Mesodermal cell (in vitro differentiated cells): ENCODE data around the gene C3.

Source experiments
- H3K27ac ChIP-seq: 2 replicates; pipeline ENCODE4 v1.7.0; 2013; ENCODE audit warnings: mild to moderate bottlenecking, low read depth, low read length, moderate library complexity; ENCODE audit not compliant: severe bottlenecking
- H3K36me3 ChIP-seq: 2 replicates; pipeline ENCODE4 v1.7.1; 2013; ENCODE audit warnings: mild to moderate bottlenecking, low read length, moderate library complexity; ENCODE audit not compliant: control insufficient read depth, insufficient read depth
- H3K4me1 ChIP-seq: one replicate; pipeline ENCODE4 v1.7.1; 2013; ENCODE audit warnings: mild to moderate bottlenecking, low read length; ENCODE audit not compliant: insufficient read depth, control insufficient read depth, poor library complexity, severe bottlenecking
- H3K4me3 ChIP-seq: 2 replicates; pipeline ENCODE4 v1.7.0; 2013; ENCODE audit warnings: low read length, control low read depth, mild to moderate bottlenecking; ENCODE audit not compliant: insufficient read depth, poor library complexity, severe bottlenecking; ENCODE audit errors: extremely low read depth
- H3K9me3 ChIP-seq: 2 replicates; pipeline ENCODE4 v1.7.1; 2013; ENCODE audit warnings: mild to moderate bottlenecking, low read length, moderate library complexity; ENCODE audit not compliant: control insufficient read depth
- WGBS, 2 experiments: methylation state at CpG; one replicate each; pipeline ENCODE4 v1.1.5; 2013; ENCODE audit warnings: missing lambda C conversion rate in 2 of 2; ENCODE audit not compliant: insufficient coverage in 2 of 2; 5-methylcytosine and 5-hydroxymethylcytosine counted together

Gene C3

GRCh38 chr19:6744381-6745301 is 24.2 kb upstream of the C3 start:
- peaks cover 28% of the 10 kb centered on the region for H3K4me1 ChIP-seq
- 75 to 80% methylated on average over 37 to 38 of the region's 41 CpGs for WGBS, 2 experiments
- no peak overlapping the region for H3K4me3 ChIP-seq

GRCh38 chr19:6743714-6744380 is 23.4 kb upstream of the C3 start:
- Histone ChIP-seq H3K4me3 (no peak overlapping the region), H3K4me1 (peaks cover 32% of the 10 kb centered on the region), H3K27ac (peak overlapping the region; percentile 72), H3K36me3 (peaks cover 66% of the 10 kb centered on the region), H3K9me3 (no peaks in the 10 kb centered on the region)
- WGBS, 2 experiments = 61 to 66% methylated on average over 10 to 14 of the region's 15 CpGs

More at GRCh38 chr19:6744381-6745301, 24.2 kb upstream of the C3 start:
- peak overlapping the region; percentile 72 for H3K27ac ChIP-seq
- H3K9me3 ChIP-seq = no peaks in the 10 kb centered on the region
- H3K36me3 ChIP-seq = peaks cover 74% of the 10 kb centered on the region

DNA sequence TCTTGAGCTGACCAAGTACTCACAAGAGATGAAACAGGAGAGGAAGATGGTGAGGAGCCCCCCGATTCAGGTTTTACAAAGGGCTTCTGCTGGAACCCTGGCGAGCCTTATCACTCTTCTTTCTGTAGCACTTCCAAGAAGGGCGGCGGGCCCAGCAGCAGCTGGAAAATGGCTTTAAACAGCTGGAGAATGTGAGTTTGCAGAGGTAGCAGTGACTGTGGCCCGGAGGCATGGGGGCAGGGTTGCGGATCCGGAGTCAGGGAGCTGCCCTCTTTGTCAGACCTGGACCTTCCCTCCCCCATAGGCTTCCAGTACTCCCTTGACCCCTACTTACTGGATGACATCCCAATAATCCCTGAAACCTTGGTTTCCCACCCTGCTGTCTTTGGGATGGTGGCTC is 22.6 kb upstream of the C3 start:
- H3K9me3 ChIP-seq = no peaks in the 10 kb centered on the region
- peak overlapping the region; percentile 9 for H3K4me3 ChIP-seq
- peak overlapping the region; percentile 72 for H3K27ac ChIP-seq
- H3K36me3 ChIP-seq = peaks cover 58% of the 10 kb centered on the region
- 45 to 57% methylated on average over 2 to 4 of the region's 7 CpGs for WGBS, 2 experiments
- H3K4me1 ChIP-seq = peaks cover 35% of the 10 kb centered on the region

DNA sequence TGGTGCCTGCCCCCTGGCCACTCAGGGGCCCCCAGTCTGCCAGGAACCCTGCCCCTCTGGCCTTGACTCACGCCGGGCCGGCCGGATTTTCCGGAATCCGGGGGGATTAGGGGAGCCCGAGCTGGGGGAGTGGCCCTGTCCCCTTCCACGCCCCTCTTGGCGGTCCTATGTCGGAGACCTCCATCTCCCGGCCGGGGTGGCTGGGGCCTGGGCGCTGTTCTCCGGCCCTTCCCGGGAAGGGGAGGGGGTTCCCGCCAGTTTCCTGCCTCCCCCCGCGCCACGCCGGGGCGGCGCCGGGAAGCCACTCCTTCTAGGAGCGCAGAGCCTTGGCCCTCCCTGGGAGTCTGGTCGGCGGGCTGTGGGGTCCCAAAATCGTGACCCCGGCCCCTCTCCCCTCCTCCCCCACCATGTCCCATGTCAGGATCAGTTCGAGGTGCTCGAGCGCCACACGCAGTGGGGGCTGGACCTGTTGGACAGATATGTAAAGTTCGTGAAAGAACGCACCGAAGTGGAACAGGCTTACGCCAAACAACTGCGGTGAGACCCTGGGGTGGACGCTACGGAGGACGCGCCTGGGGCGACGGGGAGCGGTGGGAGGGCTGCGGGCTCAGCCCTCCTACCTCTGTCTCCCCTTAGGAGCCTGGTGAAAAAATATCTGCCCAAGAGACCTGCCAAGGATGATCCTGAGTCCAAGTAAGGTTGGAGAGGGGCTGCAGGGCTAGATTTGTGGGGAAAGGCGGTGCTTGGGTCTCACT is 20.3 kb upstream of the C3 start:
- Histone ChIP-seq H3K36me3 (peaks cover 37% of the 10 kb centered on the region), H3K4me3 (peak overlapping the region; percentile 93), H3K9me3 (no peaks in the 10 kb centered on the region), H3K27ac (peak overlapping the region; percentile 64), H3K4me1 (peaks cover 38% of the 10 kb centered on the region)
- WGBS, 2 experiments = 1% methylated on average over 18 to 21 of the region's 46 CpGs

- Histone ChIP-seq H3K4me1 (peaks cover 42% of the 10 kb centered on the region), H3K36me3 (peaks cover 30% of the 10 kb centered on the region), H3K27ac (peak overlapping the region; percentile 64), H3K4me3 (peak overlapping the region; percentile 93), H3K9me3 (no peaks in the 10 kb centered on the region)
- WGBS, 2 experiments = 0% methylated on average over 18 of the region's 34 CpGs; no CpG with 5 or more reads in 1 of the 2 experiments
Measured at GRCh38 chr19:6739883-6740588, 19.6 kb upstream of the C3 start.

GRCh38 chr19:6739390-6739882 is 19.0 kb upstream of the C3 start, which contains the start of gene TRIP10:
TSS of gene TRIP10 (plus strand) at chr19:6739680. CDS start at chr19:6739762, 82 bp downstream.
- Histone ChIP-seq H3K9me3 (no peaks in the 10 kb centered on the region), H3K4me1 (peaks cover 38% of the 10 kb centered on the region), H3K36me3 (peaks cover 24% of the 10 kb centered on the region), H3K4me3 (peak within 1 kb of the TSS; percentile 93), H3K27ac (peak within 1 kb of the TSS; percentile 91)
- WGBS, 2 experiments = 0 to 1% methylated on average over 14 to 22 of the region's 47 CpGs

- 19 to 27% methylated on average over 23 to 24 of the region's 24 CpGs for WGBS, 2 experiments
- Histone ChIP-seq H3K9me3 (no peaks in the 10 kb centered on the region), H3K36me3 (peaks cover 20% of the 10 kb centered on the region), H3K4me1 (peaks cover 33% of the 10 kb centered on the region), H3K27ac (peak overlapping the region; percentile 91), H3K4me3 (peak overlapping the region; percentile 29)
Measured at GRCh38 chr19:6738787-6739389, 18.4 kb upstream of the C3 start.

GRCh38 chr19:6737873-6738786 is 17.7 kb upstream of the C3 start:
- H3K4me3 ChIP-seq = no peak overlapping the region
- H3K9me3 ChIP-seq = no peaks in the 10 kb centered on the region
- H3K36me3 ChIP-seq = peaks cover 19% of the 10 kb centered on the region
- H3K27ac ChIP-seq = peak overlapping the region; percentile 91
- 24 to 27% methylated on average over 11 to 13 of the region's 13 CpGs for WGBS, 2 experiments
- H3K4me1 ChIP-seq = peaks cover 26% of the 10 kb centered on the region

DNA sequence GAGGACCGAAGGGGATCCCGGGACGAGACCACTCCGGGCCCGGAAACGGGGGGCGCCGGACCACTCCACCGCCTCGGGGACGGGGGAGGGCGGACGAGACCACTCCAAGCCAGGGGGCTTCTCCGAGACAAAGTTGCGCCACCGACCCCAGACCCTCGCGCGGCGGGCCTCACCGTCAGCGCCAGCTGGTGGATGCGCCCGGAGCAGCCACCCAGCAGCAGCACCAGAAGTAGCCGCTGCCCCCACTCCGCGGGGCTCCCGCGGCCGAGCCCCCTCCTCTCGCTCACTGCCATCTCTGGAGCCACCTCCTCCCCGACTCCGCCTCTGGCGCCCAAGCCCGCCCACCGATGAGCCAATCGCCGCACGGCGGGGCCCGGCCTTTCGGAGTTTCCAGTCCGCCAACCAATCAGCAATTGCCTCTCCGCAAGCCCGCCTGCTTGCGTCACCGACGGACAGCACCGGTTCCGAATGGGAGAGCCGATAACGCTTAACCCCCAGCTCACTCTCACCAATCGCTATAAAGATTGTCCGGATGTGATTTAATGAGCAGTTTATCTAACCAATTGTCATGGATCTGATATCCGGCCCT is 16.9 kb upstream of the C3 start, which contains the start of gene GPR108:
Gene GPR108 (minus strand): TSS at position 297 of the 589 bp plus-strand sequence. CDS start 4 bp downstream, at position 293.
- Histone ChIP-seq H3K4me3 (peak within 1 kb of the TSS; percentile 69), H3K27ac (peak within 1 kb of the TSS; percentile 98), H3K36me3 (peaks cover 19% of the 10 kb centered on the region), H3K4me1 (peaks cover 21% of the 10 kb centered on the region), H3K9me3 (no peaks in the 10 kb centered on the region)
- 0% methylated on average over 42 to 54 of the region's 55 CpGs for WGBS, 2 experiments
